HG02610 (cell line): ENCODE results near the gene WNK3.
A peak's percentile ranks its signal among the peaks of the same experiment; 100 is the strongest.
"Not testable (repeated sequence)": the region's sequence is repeated elsewhere in the genome, so short reads cannot be mapped to it uniquely, and the experiment has no call there.

Source experiments
- ATAC-seq: cut with Tn5 transposase; IDR thresholded peaks from one replicate; pipeline ENCODE4 v1.9.1; 2021; ENCODE audit warnings: mild to moderate bottlenecking, moderate library complexity; ENCODE audit not compliant: unreplicated experiment

WNK3 gene

GRCh38 chrX:54357414-54358377 is at the start of gene WNK3:
WNK3 (minus strand) TSS chrX:54358046.
- no peak for ATAC-seq

GRCh38 chrX:54407266-54407665 is 49.4 kb upstream of the WNK3 start:
- ATAC-seq, result no peak

- ATAC-seq, result no peak
These were observed 39.3 kb upstream of the WNK3 start for GRCh38 chrX:54397113-54397512.

GRCh38 chrX:54386314-54386713 is 28.5 kb upstream of the WNK3 start:
- ATAC-seq, result no peak

- not testable (repeated sequence) for ATAC-seq
These were observed 26.8 kb upstream of the WNK3 start for GRCh38 chrX:54384661-54385060.

GRCh38 chrX:54359408-54359807 is 1.6 kb upstream of the WNK3 start:
- ATAC-seq, result no peak

GRCh38 chrX:54358424-54359211 is 772 bp upstream of the WNK3 start:
- peak; percentile 77 for ATAC-seq

GRCh38 chrX:54352677-54353076 is 5.2 kb downstream of the WNK3 start:
- no peak for ATAC-seq

- not testable (repeated sequence) for ATAC-seq
These were observed 20.5 kb downstream of the WNK3 start for GRCh38 chrX:54337383-54337782.

- ATAC-seq, result no peak
These were observed 32.8 kb downstream of the WNK3 start for GRCh38 chrX:54325077-54325476.

- no peak for ATAC-seq
These were observed 37.8 kb downstream of the WNK3 start for GRCh38 chrX:54320067-54320466.

- no peak for ATAC-seq
These were observed 51.5 kb downstream of the WNK3 start for GRCh38 chrX:54306379-54306778.

- ATAC-seq, result no peak
These were observed 56.3 kb downstream of the WNK3 start for GRCh38 chrX:54301516-54301915.

GRCh38 chrX:54294306-54294705 is 63.5 kb downstream of the WNK3 start:
- ATAC-seq, result no peak

GRCh38 chrX:54292755-54293154 is 65.1 kb downstream of the WNK3 start:
- ATAC-seq, result no peak

GRCh38 chrX:54291758-54292157 is 66.1 kb downstream of the WNK3 start:
- ATAC-seq, result no peak

- ATAC-seq, result no peak
These were observed 68.9 kb downstream of the WNK3 start for GRCh38 chrX:54288968-54289367.

- no peak for ATAC-seq
These were observed 69.6 kb downstream of the WNK3 start for GRCh38 chrX:54288277-54288676.

- ATAC-seq, result no peak
These were observed 76.2 kb downstream of the WNK3 start for GRCh38 chrX:54281676-54282075.

GRCh38 chrX:54280466-54280865 is 77.4 kb downstream of the WNK3 start:
- ATAC-seq, result no peak

GRCh38 chrX:54271664-54272063 is 86.2 kb downstream of the WNK3 start:
- no peak for ATAC-seq

- ATAC-seq, result no peak
These were observed 109.5 kb downstream of the WNK3 start for GRCh38 chrX:54248309-54248708.
